Neural cell (in vitro differentiated cells): ENCODE results near the gene CRTC3. TPM values are rescaled to one million over a fixed set of nuclear protein-coding genes. Genes with fewer than 3 reads are reported as not detected.

Source experiments
- H2AFZ ChIP-seq: fragments of 200-600, 300-800 bp; sonication (generic), shearing (Covaris generic); 2 replicates; pipeline ENCODE4 v1.6.0; 2014; ENCODE audit warnings: low read depth, mild to moderate bottlenecking, antibody characterized with exemption, low read length, moderate library complexity
- H3F3A ChIP-seq: fragments of 200-600 bp; shearing (Covaris generic); 2 replicates; pipeline ENCODE4 v1.6.1; 2016; ENCODE audit warnings: mild to moderate bottlenecking, moderate library complexity, mixed read lengths, antibody characterized with exemption, low read length; ENCODE audit not compliant: insufficient read depth, poor library complexity, severe bottlenecking
- H3K27ac ChIP-seq: fragments of 200-600, 300-800 bp; sonication (generic), shearing (Covaris generic); 2 replicates; pipeline ENCODE4 v1.5.1; 2014; ENCODE audit warnings: mild to moderate bottlenecking, low read length, moderate library complexity
- H3K27me3 ChIP-seq: fragments of 300-800, 200-600 bp; sonication (generic), shearing (Covaris generic); 2 replicates; pipeline ENCODE4 v1.6.0; 2014; ENCODE audit warnings: mild to moderate bottlenecking, low read depth, low read length, moderate library complexity; ENCODE audit not compliant: insufficient read depth
- H3K36me3 ChIP-seq: fragments of 300-800, 200-600 bp; sonication (generic), shearing (Covaris generic); 2 replicates; pipeline ENCODE4 v1.5.1; 2014; ENCODE audit warnings: mild to moderate bottlenecking, antibody characterized with exemption, low read length, moderate library complexity; ENCODE audit not compliant: insufficient read depth
- H3K4me2 ChIP-seq: fragments of 300-800, 200-600 bp; sonication (generic), shearing (Covaris generic); 2 replicates; pipeline ENCODE4 v1.6.0; 2014; ENCODE audit warnings: mild to moderate bottlenecking, low read length
- H3K4me3 ChIP-seq: fragments of 300-800, 200-600 bp; sonication (generic), shearing (Covaris generic); 2 replicates; pipeline ENCODE4 v1.5.1; 2014; ENCODE audit warnings: mild to moderate bottlenecking, low read length, moderate library complexity
- H3K79me2 ChIP-seq: fragments of 200-600 bp; shearing (Covaris generic); replicated peaks from 2 replicates; pipeline ENCODE4 v1.6.0; 2014; ENCODE audit warnings: mild to moderate bottlenecking, low read length, moderate library complexity; ENCODE audit not compliant: insufficient read depth
- H3K9ac ChIP-seq: fragments of 300-800, 200-600 bp; sonication (generic), shearing (Covaris generic); 2 replicates; pipeline ENCODE4 v1.6.1; 2016; ENCODE audit warnings: mild to moderate bottlenecking, low read length, mixed read lengths
- H3K9me2 ChIP-seq: fragments of 200-600 bp; shearing (Covaris generic); 2 replicates; pipeline ENCODE4 v1.6.1; 2016; ENCODE audit warnings: mild to moderate bottlenecking, low read length, mixed read lengths; ENCODE audit not compliant: insufficient read depth
- H3K9me3 ChIP-seq: fragments of 200-600, 300-800 bp; sonication (generic), shearing (Covaris generic); 2 replicates; pipeline ENCODE4 v1.6.1; 2016; ENCODE audit warnings: mild to moderate bottlenecking, mixed run types, low read length, moderate library complexity, mixed read lengths
- H4K20me1 ChIP-seq: fragments of 200-600 bp; shearing (Covaris generic); 2 replicates; pipeline ENCODE4 v1.6.1; 2016; ENCODE audit warnings: mild to moderate bottlenecking, mixed run types; ENCODE audit not compliant: insufficient read depth
- EP300 ChIP-seq: fragments of 450-650 bp; conservative IDR thresholded peaks from 2 replicates; pipeline ENCODE4 v1.6.1; 2014; ENCODE audit warnings: antibody characterized with exemption, mild to moderate bottlenecking, moderate library complexity; ENCODE audit not compliant: poor library complexity, severe bottlenecking
- EZH2 ChIP-seq: fragments of 200-600, 300-800 bp; shearing (Covaris generic), sonication (generic); IDR thresholded peaks from 2 replicates; pipeline ENCODE4 v1.6.1; 2014; ENCODE audit warnings: antibody characterized with exemption, low read length, borderline replicate concordance, mild to moderate bottlenecking; ENCODE audit not compliant: insufficient read depth, poor library complexity, severe bottlenecking
- MXI1 ChIP-seq: fragments of 450-650 bp; conservative IDR thresholded peaks from 2 replicates; pipeline ENCODE4 v1.6.1; 2014; ENCODE audit warnings: antibody characterized with exemption, mild to moderate bottlenecking; ENCODE audit not compliant: poor library complexity, severe bottlenecking
- POLR2AphosphoS5 ChIP-seq: IDR thresholded peaks from 2 replicates; pipeline ENCODE4 v1.6.1; 2012
- RAD21 ChIP-seq: fragments of 450-650 bp; conservative IDR thresholded peaks from 2 replicates; pipeline ENCODE4 v1.6.1; 2014; ENCODE audit warnings: antibody characterized with exemption, mild to moderate bottlenecking, moderate library complexity
- REST ChIP-seq: IDR thresholded peaks from 2 replicates; pipeline ENCODE4 v1.6.1; 2012; ENCODE audit warnings: borderline replicate concordance
- SMC3 ChIP-seq: fragments of 450-650 bp; conservative IDR thresholded peaks from 2 replicates; pipeline ENCODE4 v1.6.1; 2014; ENCODE audit warnings: antibody characterized with exemption, mild to moderate bottlenecking, moderate library complexity; ENCODE audit not compliant: poor library complexity
- TAF1 ChIP-seq: IDR thresholded peaks from 2 replicates; pipeline ENCODE4 v1.6.1; 2012; ENCODE audit warnings: low read depth
- polyA plus RNA-seq: library from polyadenylated mRNA; depleted of rRNA; stranded (reverse); fragments of >200 nt; gene quantifications from 2 replicates; pipeline ENCODE4 v1.2.3, GENCODE V29; 2014
- TF ChIP-seq, protein P1 (sequence below): fragments of 450-650 bp; IDR thresholded peaks from 2 replicates; pipeline ENCODE4 v1.5.1; 2014; ENCODE audit warnings: antibody characterized with exemption, mild to moderate bottlenecking, moderate library complexity; ENCODE audit not compliant: poor library complexity, severe bottlenecking

CRTC3 gene
- polyA plus RNA-seq, 1 donor from 2014 or later: 5.5 TPM

- Histone ChIP-seq H2AFZ (no peak overlapping the region), H3K27ac (no peak overlapping the region), H3K79me2 (no peaks in the 10 kb centered on the region), H3K9ac (no peak overlapping the region), H3K9me2 (no peaks in the 10 kb centered on the region), H3K36me3 (no peaks in the 10 kb centered on the region), H3K9me3 (no peaks in the 10 kb centered on the region), H3F3A (no peaks in the 10 kb centered on the region), H3K27me3 (no peaks in the 10 kb centered on the region), H4K20me1 (no peaks in the 10 kb centered on the region), H3K4me2 (no peak overlapping the region), H3K4me3 (no peak overlapping the region)
- TF ChIP-seq EZH2 (no peak), SMC3 (no peak), RAD21 (no peak), POLR2AphosphoS5 (no peak), MXI1 (no peak), TAF1 (no peak), EP300 (no peak), REST (no peak)
- TF ChIP-seq, protein P1, sequence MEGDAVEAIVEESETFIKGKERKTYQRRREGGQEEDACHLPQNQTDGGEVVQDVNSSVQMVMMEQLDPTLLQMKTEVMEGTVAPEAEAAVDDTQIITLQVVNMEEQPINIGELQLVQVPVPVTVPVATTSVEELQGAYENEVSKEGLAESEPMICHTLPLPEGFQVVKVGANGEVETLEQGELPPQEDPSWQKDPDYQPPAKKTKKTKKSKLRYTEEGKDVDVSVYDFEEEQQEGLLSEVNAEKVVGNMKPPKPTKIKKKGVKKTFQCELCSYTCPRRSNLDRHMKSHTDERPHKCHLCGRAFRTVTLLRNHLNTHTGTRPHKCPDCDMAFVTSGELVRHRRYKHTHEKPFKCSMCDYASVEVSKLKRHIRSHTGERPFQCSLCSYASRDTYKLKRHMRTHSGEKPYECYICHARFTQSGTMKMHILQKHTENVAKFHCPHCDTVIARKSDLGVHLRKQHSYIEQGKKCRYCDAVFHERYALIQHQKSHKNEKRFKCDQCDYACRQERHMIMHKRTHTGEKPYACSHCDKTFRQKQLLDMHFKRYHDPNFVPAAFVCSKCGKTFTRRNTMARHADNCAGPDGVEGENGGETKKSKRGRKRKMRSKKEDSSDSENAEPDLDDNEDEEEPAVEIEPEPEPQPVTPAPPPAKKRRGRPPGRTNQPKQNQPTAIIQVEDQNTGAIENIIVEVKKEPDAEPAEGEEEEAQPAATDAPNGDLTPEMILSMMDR: no peak
These were observed 76.9 kb downstream of the CRTC3 start for GRCh38 chr15:90606641-90607040.

DNA sequence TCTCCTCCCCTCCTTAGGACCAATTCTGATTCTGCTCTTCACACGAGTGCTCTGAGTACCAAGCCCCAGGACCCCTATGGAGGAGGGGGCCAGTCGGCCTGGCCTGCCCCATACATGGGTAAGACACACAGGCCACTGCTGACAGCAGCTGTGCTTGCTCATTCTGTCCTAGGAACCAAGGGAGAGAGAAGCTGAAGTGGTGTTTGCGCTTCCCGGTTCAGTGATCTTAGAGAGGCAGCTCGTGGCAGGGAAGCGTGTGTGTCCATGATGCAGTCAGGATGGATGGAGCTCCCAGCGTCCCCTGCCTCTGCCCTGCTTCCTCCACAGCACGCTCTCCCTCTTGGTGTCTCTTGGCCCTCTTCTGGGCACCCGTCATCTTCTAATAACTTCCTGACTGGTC, 77.6 kb downstream of the CRTC3 start:
- Histone ChIP-seq H3K9me2 (no peaks in the 10 kb centered on the region), H3K27me3 (no peaks in the 10 kb centered on the region), H2AFZ (no peak overlapping the region), H3K27ac (no peak overlapping the region), H3K9me3 (no peaks in the 10 kb centered on the region), H3F3A (no peaks in the 10 kb centered on the region), H3K79me2 (no peaks in the 10 kb centered on the region), H3K36me3 (no peaks in the 10 kb centered on the region), H3K4me3 (no peak overlapping the region), H4K20me1 (no peaks in the 10 kb centered on the region), H3K9ac (no peak overlapping the region), H3K4me2 (no peak overlapping the region)
- TF ChIP-seq RAD21: no peak
- TF ChIP-seq EP300: no peak
- TF ChIP-seq POLR2AphosphoS5: no peak
- TF ChIP-seq SMC3: no peak
- TF ChIP-seq, protein P1: no peak
- no peak for TF ChIP-seq MXI1
- TF ChIP-seq TAF1: no peak
- no peak for TF ChIP-seq REST
- TF ChIP-seq EZH2: no peak
